K562 (cell line): ENCODE data around the gene LNPEP.

Experiments
- EGR1 ChIP-seq: fragments of 450-650 bp; conservative IDR thresholded peaks from 2 replicates; pipeline ENCODE4 v1.6.1; 2017; ENCODE audit warnings: mild to moderate bottlenecking
- PCBP1 ChIP-seq: fragments of 200-400 bp; formaldehyde crosslinking; IDR thresholded peaks from 2 replicates; pipeline ENCODE4 v1.6.1; 2018; ENCODE audit warnings: mild to moderate bottlenecking, low read depth, low read length; ENCODE audit not compliant: poor library complexity, severe bottlenecking
- RBM15 ChIP-seq: fragments of 200-400 bp; formaldehyde crosslinking; IDR thresholded peaks from 2 replicates; pipeline ENCODE4 v1.6.1; 2018; ENCODE audit warnings: mild to moderate bottlenecking, low read length, moderate library complexity; ENCODE audit not compliant: insufficient read depth
- SP1 ChIP-seq: sonication (generic); formaldehyde crosslinking; IDR thresholded peaks from 2 replicates; pipeline ENCODE4 v1.8.1; 2022; ENCODE audit warnings: mild to moderate bottlenecking, missing genetic modification reagents
- ZBTB49 ChIP-seq: sonication (generic); formaldehyde crosslinking; IDR thresholded peaks from 2 replicates; pipeline ENCODE4 v1.8.0; 2022; ENCODE audit warnings: missing genetic modification reagents, mild to moderate bottlenecking, borderline replicate concordance
- TF ChIP-seq, protein P1 (sequence below): fragments of 200-600 bp; sonication (generic); IDR thresholded peaks from one replicate; pipeline ENCODE4 v1.6.1; 2012; ENCODE audit warnings: mild to moderate bottlenecking, low read depth, low read length, inconsistent platforms

DNA sequence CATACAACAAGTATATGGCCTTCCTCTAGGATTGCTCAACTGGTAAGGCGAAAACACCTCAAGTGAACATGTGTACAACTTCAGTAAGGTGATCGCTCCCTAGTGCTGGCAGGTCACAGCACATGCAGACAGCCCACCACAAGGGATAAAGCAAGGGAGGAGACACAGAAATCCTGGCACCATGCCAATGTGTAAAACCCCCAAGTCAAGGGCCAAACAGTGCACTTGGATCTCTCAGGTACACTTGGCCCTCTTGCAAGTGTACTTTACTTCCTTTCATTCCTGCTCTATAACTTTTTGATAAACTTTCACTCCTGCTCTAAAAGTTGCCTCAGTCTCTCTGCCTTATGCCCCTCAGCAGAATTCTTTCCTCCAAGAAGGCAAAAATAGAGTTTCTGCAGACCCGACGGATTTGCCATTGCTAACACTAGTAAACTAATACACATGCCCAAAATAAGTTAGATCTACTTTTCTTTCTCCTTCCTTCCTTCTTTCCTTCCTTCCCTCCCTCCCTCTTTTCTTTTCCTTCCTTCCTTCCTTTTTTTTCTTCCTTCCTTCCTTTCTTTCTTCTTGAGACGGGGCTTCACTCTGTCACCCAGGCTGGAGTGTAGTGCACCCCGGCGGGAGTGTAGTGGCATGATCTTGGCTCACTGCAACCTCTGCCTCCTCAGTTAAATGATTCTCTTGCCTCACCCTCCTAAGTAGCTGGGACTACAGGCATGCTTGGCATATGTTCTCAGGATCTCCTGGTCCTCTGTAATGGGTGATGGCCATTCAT is 6.8 kb upstream of the LNPEP start:
- TF ChIP-seq, protein P1, sequence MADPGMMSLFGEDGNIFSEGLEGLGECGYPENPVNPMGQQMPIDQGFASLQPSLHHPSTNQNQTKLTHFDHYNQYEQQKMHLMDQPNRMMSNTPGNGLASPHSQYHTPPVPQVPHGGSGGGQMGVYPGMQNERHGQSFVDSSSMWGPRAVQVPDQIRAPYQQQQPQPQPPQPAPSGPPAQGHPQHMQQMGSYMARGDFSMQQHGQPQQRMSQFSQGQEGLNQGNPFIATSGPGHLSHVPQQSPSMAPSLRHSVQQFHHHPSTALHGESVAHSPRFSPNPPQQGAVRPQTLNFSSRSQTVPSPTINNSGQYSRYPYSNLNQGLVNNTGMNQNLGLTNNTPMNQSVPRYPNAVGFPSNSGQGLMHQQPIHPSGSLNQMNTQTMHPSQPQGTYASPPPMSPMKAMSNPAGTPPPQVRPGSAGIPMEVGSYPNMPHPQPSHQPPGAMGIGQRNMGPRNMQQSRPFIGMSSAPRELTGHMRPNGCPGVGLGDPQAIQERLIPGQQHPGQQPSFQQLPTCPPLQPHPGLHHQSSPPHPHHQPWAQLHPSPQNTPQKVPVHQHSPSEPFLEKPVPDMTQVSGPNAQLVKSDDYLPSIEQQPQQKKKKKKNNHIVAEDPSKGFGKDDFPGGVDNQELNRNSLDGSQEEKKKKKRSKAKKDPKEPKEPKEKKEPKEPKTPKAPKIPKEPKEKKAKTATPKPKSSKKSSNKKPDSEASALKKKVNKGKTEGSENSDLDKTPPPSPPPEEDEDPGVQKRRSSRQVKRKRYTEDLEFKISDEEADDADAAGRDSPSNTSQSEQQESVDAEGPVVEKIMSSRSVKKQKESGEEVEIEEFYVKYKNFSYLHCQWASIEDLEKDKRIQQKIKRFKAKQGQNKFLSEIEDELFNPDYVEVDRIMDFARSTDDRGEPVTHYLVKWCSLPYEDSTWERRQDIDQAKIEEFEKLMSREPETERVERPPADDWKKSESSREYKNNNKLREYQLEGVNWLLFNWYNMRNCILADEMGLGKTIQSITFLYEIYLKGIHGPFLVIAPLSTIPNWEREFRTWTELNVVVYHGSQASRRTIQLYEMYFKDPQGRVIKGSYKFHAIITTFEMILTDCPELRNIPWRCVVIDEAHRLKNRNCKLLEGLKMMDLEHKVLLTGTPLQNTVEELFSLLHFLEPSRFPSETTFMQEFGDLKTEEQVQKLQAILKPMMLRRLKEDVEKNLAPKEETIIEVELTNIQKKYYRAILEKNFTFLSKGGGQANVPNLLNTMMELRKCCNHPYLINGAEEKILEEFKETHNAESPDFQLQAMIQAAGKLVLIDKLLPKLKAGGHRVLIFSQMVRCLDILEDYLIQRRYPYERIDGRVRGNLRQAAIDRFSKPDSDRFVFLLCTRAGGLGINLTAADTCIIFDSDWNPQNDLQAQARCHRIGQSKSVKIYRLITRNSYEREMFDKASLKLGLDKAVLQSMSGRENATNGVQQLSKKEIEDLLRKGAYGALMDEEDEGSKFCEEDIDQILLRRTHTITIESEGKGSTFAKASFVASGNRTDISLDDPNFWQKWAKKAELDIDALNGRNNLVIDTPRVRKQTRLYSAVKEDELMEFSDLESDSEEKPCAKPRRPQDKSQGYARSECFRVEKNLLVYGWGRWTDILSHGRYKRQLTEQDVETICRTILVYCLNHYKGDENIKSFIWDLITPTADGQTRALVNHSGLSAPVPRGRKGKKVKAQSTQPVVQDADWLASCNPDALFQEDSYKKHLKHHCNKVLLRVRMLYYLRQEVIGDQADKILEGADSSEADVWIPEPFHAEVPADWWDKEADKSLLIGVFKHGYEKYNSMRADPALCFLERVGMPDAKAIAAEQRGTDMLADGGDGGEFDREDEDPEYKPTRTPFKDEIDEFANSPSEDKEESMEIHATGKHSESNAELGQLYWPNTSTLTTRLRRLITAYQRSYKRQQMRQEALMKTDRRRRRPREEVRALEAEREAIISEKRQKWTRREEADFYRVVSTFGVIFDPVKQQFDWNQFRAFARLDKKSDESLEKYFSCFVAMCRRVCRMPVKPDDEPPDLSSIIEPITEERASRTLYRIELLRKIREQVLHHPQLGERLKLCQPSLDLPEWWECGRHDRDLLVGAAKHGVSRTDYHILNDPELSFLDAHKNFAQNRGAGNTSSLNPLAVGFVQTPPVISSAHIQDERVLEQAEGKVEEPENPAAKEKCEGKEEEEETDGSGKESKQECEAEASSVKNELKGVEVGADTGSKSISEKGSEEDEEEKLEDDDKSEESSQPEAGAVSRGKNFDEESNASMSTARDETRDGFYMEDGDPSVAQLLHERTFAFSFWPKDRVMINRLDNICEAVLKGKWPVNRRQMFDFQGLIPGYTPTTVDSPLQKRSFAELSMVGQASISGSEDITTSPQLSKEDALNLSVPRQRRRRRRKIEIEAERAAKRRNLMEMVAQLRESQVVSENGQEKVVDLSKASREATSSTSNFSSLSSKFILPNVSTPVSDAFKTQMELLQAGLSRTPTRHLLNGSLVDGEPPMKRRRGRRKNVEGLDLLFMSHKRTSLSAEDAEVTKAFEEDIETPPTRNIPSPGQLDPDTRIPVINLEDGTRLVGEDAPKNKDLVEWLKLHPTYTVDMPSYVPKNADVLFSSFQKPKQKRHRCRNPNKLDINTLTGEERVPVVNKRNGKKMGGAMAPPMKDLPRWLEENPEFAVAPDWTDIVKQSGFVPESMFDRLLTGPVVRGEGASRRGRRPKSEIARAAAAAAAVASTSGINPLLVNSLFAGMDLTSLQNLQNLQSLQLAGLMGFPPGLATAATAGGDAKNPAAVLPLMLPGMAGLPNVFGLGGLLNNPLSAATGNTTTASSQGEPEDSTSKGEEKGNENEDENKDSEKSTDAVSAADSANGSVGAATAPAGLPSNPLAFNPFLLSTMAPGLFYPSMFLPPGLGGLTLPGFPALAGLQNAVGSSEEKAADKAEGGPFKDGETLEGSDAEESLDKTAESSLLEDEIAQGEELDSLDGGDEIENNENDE = no peak
- no peak for TF ChIP-seq SP1
- no peak for TF ChIP-seq RBM15
- no peak for TF ChIP-seq ZBTB49 (CRISPR knock-in tag)
- no peak for TF ChIP-seq EGR1
- no peak for TF ChIP-seq PCBP1
